HuH-7.5 (cell line): ENCODE results near the gene RAE1.

Experiments
- DNase-seq: peaks from one replicate; pipeline ENCODE4 v3.0.0; 2011; ENCODE audit warnings: low spot score

Gene RAE1

DNA sequence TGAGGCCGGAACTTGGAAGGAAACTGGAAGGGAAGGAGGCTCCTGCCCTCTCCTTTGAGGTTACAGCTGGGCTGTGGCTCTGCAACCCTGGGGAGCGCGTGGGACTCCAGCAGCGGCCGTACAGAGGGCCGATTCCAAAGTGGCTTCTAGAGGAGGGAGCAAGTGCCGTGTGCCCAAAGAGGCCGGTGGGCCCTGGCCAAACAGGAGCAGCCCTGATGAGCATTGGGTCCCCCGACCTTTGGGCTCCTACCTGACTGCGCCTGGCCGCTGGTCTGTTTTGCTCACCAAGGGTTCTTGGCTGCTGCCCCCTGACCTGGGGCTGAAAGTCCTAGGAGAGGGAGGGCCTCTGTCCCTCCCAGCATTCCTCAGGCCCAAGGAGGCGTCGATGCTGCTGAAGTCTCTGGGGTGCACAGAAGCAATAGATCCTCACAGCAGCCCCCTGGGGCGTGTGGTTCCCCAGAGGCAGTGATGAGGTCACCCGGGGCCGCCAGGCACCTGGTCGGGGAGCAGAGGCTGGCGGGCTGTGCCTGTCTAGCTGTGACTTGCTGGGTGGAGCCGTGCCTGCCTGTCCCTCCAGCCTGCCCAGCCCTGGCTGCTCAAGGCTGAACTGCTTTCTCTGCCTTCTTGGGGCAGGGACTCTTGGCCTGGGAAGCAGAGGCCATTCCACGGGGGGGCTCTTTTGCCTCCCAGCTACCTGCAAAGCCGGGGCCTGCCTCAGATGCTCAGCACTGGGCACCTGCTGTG lies 49.9 kb downstream of the RAE1 start:
- no peak for DNase-seq

DNA sequence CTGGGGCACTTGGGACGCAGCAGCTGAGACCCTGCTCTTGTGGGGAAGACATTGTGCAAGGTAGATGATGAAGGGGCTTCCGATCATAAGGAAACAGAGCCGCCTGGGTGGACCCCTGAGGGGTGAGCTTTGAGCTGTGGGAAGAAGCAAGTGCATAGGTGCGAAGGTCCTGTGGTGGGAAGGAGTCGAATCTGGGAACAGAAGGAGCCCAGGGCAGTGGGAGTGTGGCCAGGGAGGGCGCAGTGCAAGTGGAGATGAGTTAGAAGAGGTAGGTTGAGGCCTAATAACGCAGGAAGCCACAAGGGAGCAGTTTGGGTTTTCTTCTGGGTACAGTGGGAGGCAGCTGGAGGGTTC lies 50.5 kb downstream of the RAE1 start:
- no peak for DNase-seq

DNA sequence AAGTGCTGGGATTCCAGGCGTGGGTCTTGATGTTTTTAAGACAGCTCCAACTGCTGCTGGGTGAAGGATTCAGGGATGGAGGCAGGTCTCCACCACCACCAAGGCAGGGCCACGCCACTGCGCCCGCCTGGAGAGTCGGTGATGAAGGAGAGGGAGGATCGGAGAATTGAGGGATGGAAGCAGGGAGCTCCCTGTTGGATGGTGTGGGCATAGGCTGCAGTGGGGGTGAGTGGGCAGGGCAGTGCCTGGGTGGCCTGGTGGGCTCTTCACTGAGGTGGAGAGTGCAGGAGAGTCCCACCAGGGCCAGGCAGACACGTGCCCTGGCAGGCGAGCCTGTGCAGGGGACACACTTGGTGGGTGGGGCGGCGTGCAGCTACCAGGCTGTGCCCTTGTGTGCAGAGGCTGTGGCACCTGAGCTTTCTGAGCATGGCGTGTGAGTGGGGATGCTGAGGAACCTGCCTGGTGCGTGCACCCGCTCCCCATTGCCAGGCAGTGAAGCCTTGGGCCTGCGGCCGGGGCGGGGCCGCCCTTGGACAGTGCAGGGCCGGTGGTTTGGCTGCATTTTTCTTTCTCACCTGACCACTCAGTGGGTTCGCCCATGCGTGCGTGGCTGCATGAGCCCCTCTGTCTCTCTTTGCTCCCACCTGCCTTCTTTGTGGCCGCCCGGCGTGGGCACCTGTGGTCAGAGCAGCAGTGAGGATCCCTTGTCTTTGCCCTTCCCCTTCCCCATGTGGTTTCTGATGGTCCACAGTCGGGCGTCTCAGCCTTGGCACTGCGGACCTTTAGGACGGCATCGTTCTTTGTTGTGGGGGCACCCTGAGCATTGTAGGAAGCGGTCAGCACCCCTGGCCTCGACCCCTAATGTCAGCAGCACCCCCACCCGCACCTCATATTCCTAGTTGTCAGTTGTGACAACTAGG lies 51.4 kb downstream of the RAE1 start:
- no peak for DNase-seq

DNA sequence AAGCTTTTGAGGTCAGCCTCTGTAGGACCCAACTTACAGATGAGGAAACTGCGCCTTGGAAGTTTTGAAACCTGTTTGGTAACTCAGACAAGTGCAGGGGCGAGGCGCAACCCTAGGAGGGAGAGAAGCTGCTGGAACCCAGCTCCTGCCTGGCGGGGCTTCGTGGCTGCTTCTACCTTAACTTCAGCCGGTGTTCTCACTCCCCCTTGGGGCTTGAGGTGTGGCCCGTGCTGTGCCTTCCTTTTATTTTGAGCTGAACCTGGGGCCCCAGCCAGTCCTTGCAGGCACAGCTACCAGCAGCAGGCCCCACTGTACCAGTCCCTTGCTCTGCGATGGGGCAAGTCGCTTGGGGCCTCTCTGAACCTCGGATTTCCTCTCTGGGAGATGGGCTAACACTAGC lies 52.2 kb downstream of the RAE1 start:
- DNase-seq: no peak

DNA sequence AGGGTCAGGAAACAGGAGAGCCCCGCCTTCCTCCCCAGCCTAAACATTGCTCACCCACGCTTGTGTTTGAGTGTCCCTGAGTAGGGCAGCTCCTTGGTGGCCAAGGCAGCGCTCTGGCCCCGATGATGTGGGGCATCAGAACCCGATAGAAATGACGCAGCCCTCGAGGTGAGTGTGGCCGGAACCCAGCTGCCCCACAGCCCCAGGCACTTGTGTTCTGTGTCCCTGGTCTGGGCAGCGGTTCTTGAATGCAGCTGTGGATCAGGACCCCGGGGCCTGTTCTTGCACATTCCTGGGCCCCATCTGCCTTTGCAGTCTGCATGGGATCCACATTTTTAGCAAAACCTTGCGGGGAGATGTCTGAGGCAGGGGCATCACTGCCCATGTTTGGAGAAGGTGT lies 53.0 kb downstream of the RAE1 start:
- DNase-seq: no peak

DNA sequence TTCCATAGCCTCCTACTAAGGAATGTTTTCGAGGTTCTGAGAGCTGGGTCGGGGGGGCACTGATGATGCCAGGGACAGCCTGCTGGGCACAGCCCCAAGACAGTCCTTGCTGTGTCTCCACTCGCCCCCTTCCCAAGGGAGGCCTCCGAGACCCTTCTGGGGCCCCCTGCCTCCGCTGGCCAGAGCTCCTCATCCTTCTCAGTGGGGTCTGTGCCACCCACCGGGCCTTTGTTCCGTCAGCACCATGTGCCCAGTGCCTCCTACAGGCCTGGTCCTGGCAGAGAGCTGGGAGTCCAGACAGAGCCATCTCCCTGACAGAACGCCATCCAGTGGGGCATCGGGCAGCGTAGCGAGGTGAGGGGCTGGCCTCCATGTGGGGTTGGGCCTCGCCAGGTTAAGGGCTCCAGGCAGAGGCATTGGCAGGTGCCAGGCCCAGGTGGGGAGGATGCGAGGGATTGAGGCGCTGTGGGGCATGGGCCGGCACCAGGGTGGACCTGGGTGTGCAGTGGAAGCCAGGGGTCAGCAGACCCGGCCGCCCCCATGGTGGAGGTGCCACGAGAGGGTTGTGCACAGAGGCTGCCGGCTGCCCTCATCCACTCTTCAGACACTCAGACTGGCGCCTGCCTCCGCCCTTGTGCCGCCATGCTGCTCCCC lies 53.5 kb downstream of the RAE1 start:
- DNase-seq: no peak

DNA sequence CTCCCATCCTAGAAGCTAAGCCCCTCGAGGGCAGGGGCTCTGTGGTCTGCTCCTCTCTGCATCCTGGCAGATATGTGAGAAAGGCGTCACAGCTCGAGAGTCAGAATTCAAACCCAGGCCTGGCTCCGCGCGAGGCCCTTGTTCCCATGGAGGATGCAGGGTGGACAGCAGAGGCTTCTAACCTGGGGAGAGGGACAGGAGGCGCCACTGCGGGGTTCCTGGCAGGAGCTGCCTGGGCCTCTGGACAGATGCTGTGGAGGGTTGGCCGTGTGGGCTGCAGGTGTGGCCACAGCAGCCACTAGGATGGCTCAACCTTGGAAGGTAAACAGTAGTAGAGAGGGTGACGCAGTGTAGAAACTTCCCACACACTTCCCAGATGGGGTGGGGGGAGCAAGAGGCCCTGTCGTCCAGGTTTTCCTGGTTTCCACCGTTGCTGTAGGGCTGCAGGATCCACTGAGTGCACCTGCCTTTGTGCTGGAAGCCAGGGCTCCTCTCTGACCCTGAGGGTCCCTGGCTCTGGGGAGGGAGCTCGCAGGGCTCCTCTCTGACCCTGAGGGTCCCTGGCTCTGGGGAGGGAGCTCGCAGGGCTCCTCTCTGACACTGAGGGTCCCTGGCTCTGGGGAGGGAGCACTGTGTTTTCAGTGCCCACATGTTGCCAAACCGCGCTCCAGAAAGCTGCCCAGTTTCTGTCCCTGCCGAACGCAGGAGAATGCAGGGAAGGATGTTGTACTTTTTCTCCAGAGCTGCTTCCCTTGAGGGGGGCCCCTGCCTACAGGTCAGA lies 54.4 kb downstream of the RAE1 start:
- DNase-seq: no peak

DNA sequence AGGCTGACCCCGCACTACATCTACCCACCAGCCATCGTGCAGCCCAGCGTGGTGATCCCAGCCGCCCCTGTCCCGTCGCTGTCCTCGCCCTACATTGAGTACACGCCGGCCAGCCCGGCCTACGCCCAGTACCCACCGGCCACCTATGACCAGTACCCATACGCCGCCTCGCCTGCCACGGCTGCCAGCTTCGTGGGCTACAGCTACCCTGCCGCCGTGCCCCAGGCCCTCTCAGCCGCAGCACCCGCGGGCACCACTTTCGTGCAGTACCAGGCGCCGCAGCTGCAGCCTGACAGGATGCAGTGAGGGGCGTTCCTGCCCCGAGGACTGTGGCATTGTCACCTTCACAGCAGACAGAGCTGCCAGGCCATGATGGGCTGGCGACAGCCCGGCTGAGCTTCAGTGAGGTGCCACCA lies 56.5 kb downstream of the RAE1 start:
- no peak for DNase-seq

DNA sequence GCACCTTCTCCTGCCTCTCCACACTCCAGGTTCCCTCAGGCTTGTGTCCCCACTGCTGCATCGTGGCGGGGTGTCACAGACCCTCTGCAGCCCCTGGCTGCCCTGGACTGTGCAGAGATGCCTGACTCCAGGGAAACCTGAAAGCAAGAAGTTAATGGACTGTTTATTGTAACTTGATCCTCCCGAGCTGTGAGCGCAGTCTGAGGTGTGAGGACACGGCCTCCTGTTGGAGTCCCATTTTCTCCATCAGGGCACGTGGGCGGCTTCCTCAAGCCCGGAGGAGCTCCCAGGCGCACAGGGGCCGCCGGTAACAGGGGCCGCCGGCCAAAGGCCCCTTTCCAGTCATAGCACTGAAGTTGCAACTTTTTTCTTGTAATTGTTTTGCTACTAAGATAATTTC lies 57.1 kb downstream of the RAE1 start:
- no peak for DNase-seq

DNA sequence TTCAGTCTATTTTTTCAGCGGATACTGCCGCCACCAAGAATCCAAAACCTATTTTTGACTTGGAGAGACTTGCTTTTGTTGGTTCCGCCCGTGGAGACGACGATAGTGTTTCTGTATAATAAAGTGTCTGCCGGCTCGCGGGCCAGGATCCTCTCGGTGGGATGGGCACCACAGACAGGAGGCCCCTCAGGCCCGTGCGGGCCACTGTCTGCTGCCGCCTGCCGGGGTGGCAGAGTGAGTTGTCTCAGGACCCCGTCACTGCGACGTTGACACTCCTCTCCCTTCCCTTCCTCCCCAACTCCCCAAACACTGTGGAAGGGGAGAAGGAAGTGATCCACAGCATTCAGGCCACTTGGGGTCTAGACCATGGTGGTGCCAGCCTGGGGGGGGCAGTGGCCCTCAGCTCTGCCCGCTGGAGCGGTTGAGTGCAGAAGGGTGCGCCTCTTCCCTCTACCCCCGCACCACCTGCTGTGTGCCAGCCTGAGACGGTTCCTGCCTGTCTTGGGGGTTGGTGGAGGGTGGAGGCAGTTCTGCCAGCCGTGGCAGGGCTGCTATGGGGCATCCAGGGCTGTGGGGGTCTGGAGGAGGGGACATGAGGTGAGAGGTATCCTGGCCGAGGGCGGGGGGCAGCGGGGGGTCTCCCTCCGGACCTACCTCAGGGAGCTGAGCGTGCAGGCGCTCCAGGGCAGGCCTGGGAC lies 57.6 kb downstream of the RAE1 start:
- no peak for DNase-seq

DNA sequence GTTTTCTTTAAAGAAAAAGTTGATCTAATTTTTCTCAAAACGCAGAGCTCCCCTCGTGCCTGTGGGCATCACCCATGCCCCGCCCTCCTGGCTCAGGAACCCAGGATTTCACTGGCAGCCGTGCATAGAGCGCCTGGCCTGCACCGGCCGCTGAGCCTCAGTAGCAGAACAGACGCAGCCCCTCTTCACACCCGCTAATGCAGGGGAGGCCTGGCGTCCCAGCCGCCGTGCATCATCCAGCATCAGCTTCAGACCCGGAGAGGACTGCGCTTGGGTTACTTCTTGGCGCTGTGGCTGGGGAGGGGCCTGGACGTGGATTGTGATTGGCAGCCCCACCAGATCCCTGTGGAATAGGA lies 58.2 kb downstream of the RAE1 start:
- no peak for DNase-seq

DNA sequence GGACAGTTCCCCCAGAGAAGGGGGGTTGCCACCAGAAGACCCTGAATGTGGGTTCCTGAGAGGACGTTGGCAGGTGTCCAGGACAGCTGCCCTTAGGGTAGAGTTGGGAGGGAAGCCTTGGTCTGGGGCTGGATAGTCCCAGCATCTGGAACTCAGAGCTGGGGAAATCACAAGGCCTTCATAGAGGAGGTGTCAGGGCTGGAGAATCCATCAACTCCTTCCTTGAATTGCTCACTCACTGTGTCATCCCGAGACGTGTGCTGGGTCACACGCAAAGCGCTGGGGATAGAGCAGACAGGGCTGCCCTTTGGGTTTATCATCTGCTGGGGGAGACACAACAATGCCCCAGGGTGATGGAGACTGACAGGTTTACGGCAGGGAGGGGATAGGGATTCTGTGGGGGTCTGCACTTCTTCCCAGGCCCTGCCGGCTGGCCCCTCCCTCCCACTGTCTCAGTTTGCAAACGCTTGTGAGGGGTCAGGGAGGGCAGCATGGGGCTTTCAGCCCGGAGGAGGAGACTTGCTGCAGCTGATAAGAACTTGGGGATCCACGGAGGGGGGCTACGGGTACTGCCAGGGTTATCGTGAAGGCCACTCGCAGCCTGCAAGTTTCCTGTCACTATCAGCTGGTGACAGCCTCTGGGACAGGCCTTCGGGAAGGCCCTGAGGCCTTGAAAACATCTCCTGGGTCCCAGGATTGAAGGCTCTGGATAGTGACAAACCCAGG lies 58.8 kb downstream of the RAE1 start:
- no peak for DNase-seq

DNA sequence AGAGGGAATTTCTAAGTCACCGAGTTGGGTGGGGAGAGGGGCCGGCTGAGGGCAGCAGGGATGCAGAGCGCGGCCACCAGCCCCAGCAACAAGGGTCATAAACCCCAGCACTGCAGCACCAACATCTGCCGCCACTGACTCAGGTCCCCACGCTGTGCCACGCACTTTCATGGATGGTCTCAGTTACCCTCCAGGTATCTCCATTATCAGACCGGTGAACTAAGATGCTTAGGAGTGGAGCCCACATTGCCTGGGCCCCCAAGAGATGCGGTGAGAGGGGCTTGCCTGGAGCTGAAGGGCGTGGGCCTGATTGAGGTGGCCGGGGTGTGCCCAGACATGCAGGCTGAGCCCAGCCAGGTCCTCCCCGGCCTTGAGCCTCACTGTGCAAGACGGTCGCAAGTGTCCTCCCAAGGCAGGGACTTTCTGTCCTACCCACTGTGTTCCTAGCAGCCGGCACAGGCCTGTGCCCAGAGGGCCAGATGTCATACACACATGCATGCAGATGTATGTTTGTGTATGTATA lies 59.4 kb downstream of the RAE1 start:
- no peak for DNase-seq

DNA sequence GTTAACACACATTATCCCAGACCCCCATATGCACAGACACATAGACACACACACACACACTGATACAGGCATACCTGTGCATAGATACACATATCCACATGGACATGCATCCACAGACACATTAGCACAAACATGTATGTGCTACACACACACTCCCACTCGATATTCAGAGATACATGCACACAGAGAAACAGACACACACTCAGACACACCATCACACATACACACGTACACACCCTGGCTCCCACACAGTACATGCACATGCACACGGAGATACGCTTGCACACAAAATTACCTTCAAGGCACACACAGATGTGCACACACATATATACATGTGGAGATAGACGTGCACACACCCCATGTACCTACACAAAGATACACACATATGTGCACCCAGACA lies 59.9 kb downstream of the RAE1 start:
- no peak for DNase-seq

DNA sequence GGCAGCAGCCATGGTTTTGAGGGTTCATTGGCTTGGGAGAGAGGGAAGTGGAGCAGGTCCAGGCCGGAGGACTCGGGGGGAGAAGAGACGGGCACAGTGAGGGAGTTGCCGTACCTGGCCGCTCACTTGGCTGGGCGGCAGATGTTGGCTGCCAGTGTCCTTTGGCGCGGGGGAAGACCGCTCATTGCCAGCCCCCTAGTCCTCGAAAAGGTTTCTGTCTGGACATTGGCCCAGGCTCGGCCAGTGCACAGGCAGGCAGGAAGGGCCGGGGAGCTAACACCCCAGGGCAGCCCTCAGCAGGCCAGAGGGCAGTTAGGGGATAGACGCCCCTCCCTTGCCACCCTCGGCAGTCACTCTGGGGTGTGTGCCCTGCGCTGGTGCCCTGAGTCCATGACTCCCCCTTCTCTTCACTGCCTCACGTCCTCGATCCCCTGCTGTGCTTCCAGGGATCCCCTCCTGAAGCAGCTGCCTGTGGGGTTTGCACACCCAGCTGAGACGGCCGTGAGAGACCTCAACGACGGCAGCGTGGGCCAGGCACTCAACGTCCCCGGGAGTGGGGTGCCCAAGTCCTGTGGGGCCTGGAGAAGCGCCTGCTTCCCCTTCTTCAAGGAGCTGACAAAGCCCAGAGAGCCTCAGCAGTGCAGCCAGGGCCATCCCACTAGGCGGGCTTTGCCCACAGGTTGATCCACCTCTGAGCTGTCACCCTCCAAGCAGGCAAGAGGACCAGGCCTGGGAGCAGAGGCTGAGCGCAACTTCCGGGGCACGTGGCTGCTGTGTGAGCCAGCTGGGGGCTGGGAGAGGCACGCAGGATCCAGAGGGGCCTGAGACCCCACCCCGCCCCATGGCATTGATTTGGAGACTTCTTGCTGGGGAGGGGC lies 60.6 kb downstream of the RAE1 start:
- no peak for DNase-seq

DNA sequence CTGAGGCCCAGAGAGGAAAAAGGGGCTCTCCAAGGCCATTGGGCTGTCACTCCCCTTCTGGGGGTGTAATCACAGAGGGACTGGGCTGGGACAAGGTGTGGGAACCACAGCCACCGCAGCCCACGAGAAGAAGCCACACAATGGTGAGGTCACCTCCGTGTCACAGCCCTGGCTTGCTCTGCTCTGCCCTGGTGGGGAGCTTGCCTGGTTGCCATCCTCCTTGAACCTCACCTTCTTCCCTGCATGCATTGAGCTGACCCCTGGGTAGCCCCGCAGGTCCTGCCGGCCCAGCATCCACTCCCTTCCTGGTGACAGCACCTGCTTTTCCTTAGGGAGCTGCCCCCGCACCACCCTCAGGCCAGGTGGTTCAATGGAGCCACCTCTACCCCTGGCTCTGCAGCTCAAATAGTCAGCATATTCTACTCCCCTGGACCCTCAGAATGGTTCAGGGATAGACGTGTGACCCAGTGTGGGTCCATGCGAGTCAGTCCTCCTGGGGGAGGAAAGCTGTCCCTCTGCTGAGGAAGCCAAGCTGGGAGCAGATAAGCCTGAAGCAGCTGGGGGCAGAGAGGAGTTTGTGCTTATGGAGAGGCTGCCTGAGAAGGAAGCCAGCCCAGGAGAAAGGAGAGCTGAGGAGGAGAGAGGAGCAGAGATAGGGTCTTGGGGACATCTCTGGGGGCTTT lies 61.4 kb downstream of the RAE1 start:
- DNase-seq: no peak

DNA sequence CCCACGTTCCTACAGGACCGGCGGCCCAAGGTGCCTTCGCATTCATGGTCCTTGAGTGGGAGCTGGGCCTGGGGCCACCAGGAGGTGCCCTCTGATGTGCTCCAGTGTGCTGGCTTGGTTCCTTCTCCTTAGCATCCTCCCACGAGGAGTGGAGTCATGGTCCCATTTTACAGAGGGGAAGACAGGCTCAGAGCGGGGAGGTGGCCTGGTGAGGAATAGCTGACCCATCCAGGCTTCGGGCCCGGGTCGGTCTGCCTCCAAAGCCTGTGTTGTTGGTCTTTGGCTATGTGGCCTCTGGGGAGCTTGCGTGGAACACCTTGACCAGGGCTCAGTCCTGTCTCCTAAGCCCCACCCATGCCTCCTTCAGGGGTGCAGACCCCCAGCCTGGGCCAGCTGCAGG lies 62.9 kb downstream of the RAE1 start:
- no peak for DNase-seq

DNA sequence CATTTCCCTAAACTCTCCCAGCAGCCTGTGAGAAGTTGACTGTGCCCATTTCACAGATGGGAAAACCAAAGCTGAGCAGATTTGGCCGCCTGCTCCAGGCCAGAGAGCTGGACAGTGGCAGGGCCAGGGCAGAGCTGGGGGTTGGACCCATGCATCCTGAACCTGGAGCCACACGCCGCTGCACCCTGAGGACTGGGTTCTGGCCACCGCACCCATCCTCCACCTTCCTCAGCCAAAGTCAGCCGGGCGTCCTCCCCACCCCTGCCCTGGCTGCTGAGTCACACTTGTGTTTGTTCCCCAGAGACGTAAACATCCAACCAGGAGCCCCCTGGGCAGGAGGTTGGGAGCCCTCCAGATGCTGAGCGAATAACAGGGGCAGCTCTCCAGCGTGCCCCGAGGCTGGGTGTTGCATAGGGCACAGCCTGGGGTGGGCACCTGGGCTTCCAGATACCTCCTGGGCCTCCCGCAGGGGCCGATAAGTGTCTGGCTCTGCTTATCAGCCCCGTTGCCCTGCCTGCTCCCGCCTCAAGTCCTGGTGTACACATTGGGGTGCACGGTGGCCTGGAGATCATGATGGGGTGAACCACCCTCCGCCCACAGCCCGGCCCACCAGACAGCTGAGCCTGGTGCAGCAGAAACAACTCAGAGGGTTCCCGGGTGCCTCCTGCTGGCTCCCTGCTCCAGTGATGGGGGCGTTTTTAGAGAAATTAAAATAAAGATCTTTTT lies 64.0 kb downstream of the RAE1 start:
- DNase-seq: no peak

DNA sequence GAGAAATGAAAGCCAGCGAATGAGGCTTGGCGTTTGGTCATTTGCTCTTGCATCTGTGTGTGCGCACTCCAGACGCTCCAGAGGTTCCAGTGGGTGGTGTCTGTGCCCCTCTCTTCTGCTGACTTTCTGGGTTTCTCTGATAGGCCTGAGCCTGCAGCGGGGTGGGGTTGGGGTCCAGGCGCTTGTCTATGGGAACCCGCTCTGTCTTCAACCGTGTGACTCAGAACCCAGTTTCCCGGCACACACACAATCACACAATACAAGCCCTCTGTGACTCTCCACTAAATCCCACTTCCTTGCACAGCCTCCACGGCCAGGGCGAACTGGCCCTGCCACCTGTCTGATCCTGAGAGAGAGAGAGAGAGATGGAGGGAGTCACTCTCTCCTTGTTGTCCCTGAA lies 64.7 kb downstream of the RAE1 start:
- no peak for DNase-seq
